OCI-M2 (cell line): ENCODE results near the gene NACC2.

ENCODE experiments used
- DNase-seq: peaks from one replicate; lab custom pipeline; 2025; ENCODE audit not compliant: unreplicated experiment; lab: John Stamatoyannopoulos, UW

The NACC2 gene

GRCh38 chr9:135998410-135999071 is 96.5 kb downstream of the NACC2 start:
- no peak for DNase-seq

- DNase-seq = no peak
Measured at GRCh38 chr9:135998016-135998380, 97.1 kb downstream of the NACC2 start.

GRCh38 chr9:135997090-135998015 is 97.7 kb downstream of the NACC2 start:
- no peak for DNase-seq

- no peak for DNase-seq
Measured at GRCh38 chr9:135995816-135996215, 99.3 kb downstream of the NACC2 start.

GRCh38 chr9:135994501-135995192 is 100.4 kb downstream of the NACC2 start:
- DNase-seq = no peak

GRCh38 chr9:135993765-135994500 is 101.2 kb downstream of the NACC2 start:
- DNase-seq = no peak

GRCh38 chr9:135993409-135993742 is 101.7 kb downstream of the NACC2 start:
- DNase-seq = no peak

- peak; percentile 9 for DNase-seq
Measured at GRCh38 chr9:135992486-135993408, 102.3 kb downstream of the NACC2 start.

- DNase-seq = no peak
Measured at GRCh38 chr9:135991771-135992170, 103.3 kb downstream of the NACC2 start.

- DNase-seq = no peak
Measured at GRCh38 chr9:135990468-135991429, 104.3 kb downstream of the NACC2 start.

GRCh38 chr9:135989722-135990467 is 105.2 kb downstream of the NACC2 start:
- DNase-seq = no peak

GRCh38 chr9:135989157-135989556 is 105.9 kb downstream of the NACC2 start:
- no peak for DNase-seq

- DNase-seq = no peak
Measured at GRCh38 chr9:135988493-135988892, 106.6 kb downstream of the NACC2 start.

- DNase-seq = no peak
Measured at GRCh38 chr9:135987838-135988404, 107.2 kb downstream of the NACC2 start.

GRCh38 chr9:135986605-135987004 is 108.5 kb downstream of the NACC2 start:
- DNase-seq = no peak

- DNase-seq = no peak
Measured at GRCh38 chr9:135985889-135986288, 109.2 kb downstream of the NACC2 start.

GRCh38 chr9:135985459-135985774 is 109.7 kb downstream of the NACC2 start:
- no peak for DNase-seq

GRCh38 chr9:135984072-135984710 is 110.9 kb downstream of the NACC2 start:
- DNase-seq = no peak
